HTERT RPE-1 (cell line): Measurements from ENCODE around the gene PDZK1.
"Not testable (repeated sequence)": the region's sequence is repeated elsewhere in the genome, so short reads cannot be mapped to it uniquely, and the experiment has no call there.

Source experiments
- in situ Hi-C: fragments of 300-500 bp; cut with MboI; formaldehyde crosslinking; loops from 4 replicates; pipeline ENCODE4 v1.14.3; 2020; ENCODE audit warnings: low sequenced_read_pairs

The PDZK1 gene

GRCh38 chr1:145710291-145711027, 3.3 kb upstream of the PDZK1 start:
- in situ Hi-C loops = no loop called here

GRCh38 chr1:145708063-145708462, 895 bp upstream of the PDZK1 start:
- in situ Hi-C loops = no loop called here

GRCh38 chr1:145706086-145706664, 993 bp downstream of the PDZK1 start:
- in situ Hi-C loops = no loop called here

- in situ Hi-C loops = no loop called here
Observed at GRCh38 chr1:145705622-145706021, 1.5 kb downstream of the PDZK1 start.

GRCh38 chr1:145702826-145703225, 4.3 kb downstream of the PDZK1 start:
- in situ Hi-C loops = no loop called here

GRCh38 chr1:145702052-145702451, 5.1 kb downstream of the PDZK1 start:
- in situ Hi-C loops = no loop called here

- in situ Hi-C loops = no loop called here
Observed at GRCh38 chr1:145701306-145701862, 5.8 kb downstream of the PDZK1 start.

- in situ Hi-C loops = no loop called here
Observed at GRCh38 chr1:145696630-145696960, 10.6 kb downstream of the PDZK1 start.

GRCh38 chr1:145695821-145696629, 11.1 kb downstream of the PDZK1 start:
- in situ Hi-C loops = no loop called here

GRCh38 chr1:145692785-145693443, 14.3 kb downstream of the PDZK1 start:
- in situ Hi-C loops = no loop called here

- in situ Hi-C loops = no loop called here
Observed at GRCh38 chr1:145690587-145691558, 16.3 kb downstream of the PDZK1 start.

GRCh38 chr1:145689922-145690321, 17.2 kb downstream of the PDZK1 start:
- in situ Hi-C loops = no loop called here

GRCh38 chr1:145688924-145689323, 18.2 kb downstream of the PDZK1 start:
- in situ Hi-C loops = no loop called here

GRCh38 chr1:145688328-145688727, 18.8 kb downstream of the PDZK1 start:
- in situ Hi-C loops = no loop called here

- in situ Hi-C loops = not testable (repeated sequence)
Observed at GRCh38 chr1:145686078-145686477, 21.1 kb downstream of the PDZK1 start.

GRCh38 chr1:145684858-145685257, 22.3 kb downstream of the PDZK1 start:
- in situ Hi-C loops = not testable (repeated sequence)

GRCh38 chr1:145673217-145673616, 34.0 kb downstream of the PDZK1 start:
- in situ Hi-C loops = not testable (repeated sequence)

- in situ Hi-C loops = not testable (repeated sequence)
Observed at GRCh38 chr1:145670995-145671745, 36.0 kb downstream of the PDZK1 start.

- in situ Hi-C loops = not testable (repeated sequence)
Observed at GRCh38 chr1:145665015-145665414, 42.2 kb downstream of the PDZK1 start.
